SK-N-MC (cell line): ENCODE results near the gene CPNE5.

Experiments
- DNase-seq: peaks from one replicate; pipeline ENCODE4 v3.0.0-alpha.2; 2011; ENCODE audit warnings: low read depth, low spot score
- H3K27ac ChIP-seq: fragments of 200-600 bp; sonication (generic); 2 replicates; pipeline ENCODE4 v1.5.1; 2016; ENCODE audit warnings: mixed run types
- H3K36me3 ChIP-seq: fragments of 200-600 bp; sonication (generic); 2 replicates; pipeline ENCODE4 v1.6.1; 2017; ENCODE audit warnings: antibody characterized with exemption, low read length, mixed read lengths; ENCODE audit not compliant: insufficient read depth
- H3K4me3 ChIP-seq: fragments of 200-600 bp; sonication (generic); 2 replicates; pipeline ENCODE4 v1.5.1; 2016
- H3K9ac ChIP-seq: fragments of 200-600 bp; sonication (generic); 2 replicates; pipeline ENCODE4 v1.8.0; 2017; ENCODE audit warnings: mixed run types, mixed read lengths; ENCODE audit not compliant: insufficient read length
- H3K9me3 ChIP-seq: fragments of 200-600 bp; sonication (generic); 2 replicates; pipeline ENCODE4 v1.6.1; 2017; ENCODE audit warnings: low read depth, mild to moderate bottlenecking, antibody characterized with exemption, low read length, moderate library complexity, mixed read lengths
- EZH2 ChIP-seq: fragments of 200-600 bp; sonication (generic); IDR thresholded peaks from one replicate; pipeline ENCODE4 v1.6.1; 2017; ENCODE audit warnings: antibody characterized with exemption
- FOXP2 ChIP-seq: optimal IDR thresholded peaks from 2 replicates; pipeline ENCODE3; 2011; ENCODE audit warnings: mild to moderate bottlenecking, moderate library complexity; ENCODE audit not compliant: insufficient read depth; ENCODE audit errors: extremely low read length, control extremely low read depth
- POLR2AphosphoS5 ChIP-seq: IDR thresholded peaks from 2 replicates; pipeline ENCODE4 v1.6.1; 2012; ENCODE audit warnings: mild to moderate bottlenecking, low read depth, low read length, borderline replicate concordance

Gene CPNE5

GRCh38 chr6:36752187-36752885 lies 86.9 kb downstream of the CPNE5 start:
- Histone ChIP-seq H3K27ac (no peak overlapping the region), H3K36me3 (no peaks in the 10 kb centered on the region), H3K9ac (no peak overlapping the region), H3K4me3 (no peak overlapping the region), H3K9me3 (no peaks in the 10 kb centered on the region; the same call in 1 of the 2 replicates)
- no peak for TF ChIP-seq POLR2AphosphoS5
- no peak for TF ChIP-seq EZH2
- TF ChIP-seq FOXP2 = no peak
- no peak for DNase-seq

DNA sequence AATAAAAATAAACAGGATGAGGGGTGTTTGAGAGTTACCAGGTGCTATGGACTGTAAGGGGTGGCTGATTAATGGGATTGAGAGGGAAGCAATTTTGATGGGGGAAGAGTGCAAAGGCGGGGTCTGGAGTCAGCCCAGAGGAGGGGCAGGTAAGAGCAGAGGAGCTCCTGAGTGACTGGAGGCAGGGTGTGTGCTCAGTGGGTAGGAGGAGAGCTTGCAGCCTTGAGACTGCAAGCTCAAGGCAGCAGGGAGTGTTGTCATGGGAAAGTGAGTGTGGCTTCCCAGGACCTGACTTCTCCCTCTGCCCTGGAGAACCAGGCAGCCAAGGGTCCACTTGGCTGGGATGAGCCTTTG lies 87.4 kb downstream of the CPNE5 start:
- Histone ChIP-seq H3K4me3 (no peak overlapping the region), H3K27ac (no peak overlapping the region), H3K9ac (no peak overlapping the region), H3K9me3 (no peaks in the 10 kb centered on the region; the same call in 1 of the 2 replicates), H3K36me3 (no peaks in the 10 kb centered on the region)
- no peak for DNase-seq
- no peak for TF ChIP-seq FOXP2
- TF ChIP-seq EZH2 = no peak
- no peak for TF ChIP-seq POLR2AphosphoS5

DNA sequence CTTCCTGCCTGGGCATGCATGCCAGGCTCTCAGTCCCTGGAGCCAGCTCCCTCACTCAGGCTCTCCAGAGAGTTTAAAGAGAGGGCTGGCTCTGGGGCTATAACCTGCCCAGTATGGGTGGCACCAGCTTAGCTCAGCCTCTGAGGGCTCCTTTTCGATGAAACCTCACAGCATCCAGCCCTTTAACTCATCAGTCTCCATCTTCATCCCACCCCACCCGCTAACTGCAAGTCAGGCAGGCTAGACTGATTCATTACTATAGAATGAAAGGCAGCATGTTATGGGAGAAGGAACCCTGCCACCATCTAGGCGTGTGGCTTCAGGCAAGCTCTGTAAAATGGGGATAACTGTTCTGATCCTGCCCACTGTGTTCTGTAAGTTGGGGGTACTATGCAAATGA lies 88.2 kb downstream of the CPNE5 start:
- no peak overlapping the region for H3K9ac ChIP-seq
- H3K27ac ChIP-seq = no peak overlapping the region
- H3K9me3 ChIP-seq = no peaks in the 10 kb centered on the region; the same call in 1 of the 2 replicates
- no peaks in the 10 kb centered on the region for H3K36me3 ChIP-seq
- DNase-seq = no peak
- H3K4me3 ChIP-seq = no peak overlapping the region
- TF ChIP-seq POLR2AphosphoS5 (no peak), EZH2 (no peak), FOXP2 (no peak)

GRCh38 chr6:36749829-36750489 lies 89.3 kb downstream of the CPNE5 start:
- H3K36me3 ChIP-seq = no peaks in the 10 kb centered on the region
- no peak overlapping the region for H3K27ac ChIP-seq
- TF ChIP-seq EZH2 = no peak
- TF ChIP-seq POLR2AphosphoS5 = no peak
- no peak for TF ChIP-seq FOXP2
- no peak for DNase-seq
- H3K9me3 ChIP-seq = no peaks in the 10 kb centered on the region; the same call in 1 of the 2 replicates
- H3K4me3 ChIP-seq = no peak overlapping the region
- no peak overlapping the region for H3K9ac ChIP-seq

DNA sequence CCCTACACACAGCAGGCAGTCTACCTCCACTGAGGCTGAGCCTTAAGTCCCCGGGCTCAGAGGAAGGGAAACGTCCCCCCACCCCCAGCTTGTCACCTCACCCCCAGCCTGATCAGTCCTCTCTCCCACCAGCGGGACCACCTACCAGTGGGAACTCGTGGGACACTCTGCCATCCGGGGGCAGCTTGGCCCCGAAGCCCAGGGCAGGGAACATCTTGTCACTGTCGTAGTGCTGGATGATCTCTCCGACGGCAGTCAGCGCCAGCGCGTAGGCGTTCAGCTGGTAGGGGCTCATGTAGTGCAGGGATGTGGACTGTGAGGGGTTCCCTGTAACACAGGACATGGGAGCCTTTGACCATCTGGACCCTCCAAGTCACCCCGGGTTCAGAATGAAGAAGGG lies 93.0 kb downstream of the CPNE5 start:
- H3K9ac ChIP-seq = no peak overlapping the region
- H3K9me3 ChIP-seq = no peaks in the 10 kb centered on the region; the same call in 1 of the 2 replicates
- no peak overlapping the region for H3K4me3 ChIP-seq
- no peaks in the 10 kb centered on the region for H3K36me3 ChIP-seq
- H3K27ac ChIP-seq = no peak overlapping the region
- no peak for DNase-seq
- TF ChIP-seq FOXP2 (no peak), EZH2 (no peak), POLR2AphosphoS5 (no peak)

- TF ChIP-seq POLR2AphosphoS5 = no peak
- DNase-seq = no peak
- Histone ChIP-seq H3K9ac (no peak overlapping the region), H3K4me3 (no peak overlapping the region), H3K27ac (no peak overlapping the region), H3K9me3 (no peaks in the 10 kb centered on the region; the same call in 1 of the 2 replicates), H3K36me3 (no peaks in the 10 kb centered on the region)
Observed at GRCh38 chr6:36745836-36746235, 93.4 kb downstream of the CPNE5 start.

GRCh38 chr6:36745283-36745682 lies 94.0 kb downstream of the CPNE5 start:
- H3K4me3 ChIP-seq = no peak overlapping the region
- H3K9ac ChIP-seq = no peak overlapping the region
- H3K36me3 ChIP-seq = no peaks in the 10 kb centered on the region
- H3K27ac ChIP-seq = no peak overlapping the region
- no peaks in the 10 kb centered on the region; the same call in 1 of the 2 replicates for H3K9me3 ChIP-seq
- no peak for DNase-seq
- TF ChIP-seq POLR2AphosphoS5 (no peak), EZH2 (no peak), FOXP2 (no peak)

- TF ChIP-seq FOXP2 = no peak
- TF ChIP-seq EZH2 = no peak
- TF ChIP-seq POLR2AphosphoS5 = no peak
Observed at GRCh38 chr6:36744304-36744673, 95.0 kb downstream of the CPNE5 start.

More at GRCh38 chr6:36744304-36744673, 95.0 kb downstream of the CPNE5 start:
- Histone ChIP-seq H3K9ac (no peak overlapping the region), H3K4me3 (no peak overlapping the region), H3K36me3 (no peaks in the 10 kb centered on the region), H3K9me3 (no peaks in the 10 kb centered on the region; the same call in 1 of the 2 replicates), H3K27ac (no peak overlapping the region)
- DNase-seq = no peak
